GM18520 (cell line): ENCODE measurements around the gene SLC10A6.

Experiments
- ATAC-seq: cut with Tn5 transposase; IDR thresholded peaks from one replicate; pipeline ENCODE4 v1.9.1; 2021; ENCODE audit not compliant: unreplicated experiment

SLC10A6 gene

GRCh38 chr4:86791126-86791525 is 58.1 kb downstream of the SLC10A6 start:
- ATAC-seq: no peak

GRCh38 chr4:86788826-86789225 is 60.4 kb downstream of the SLC10A6 start:
- no peak for ATAC-seq

GRCh38 chr4:86778175-86778574 is 71.0 kb downstream of the SLC10A6 start:
- no peak for ATAC-seq

- ATAC-seq: no peak
Measured at GRCh38 chr4:86775061-86775460, 74.1 kb downstream of the SLC10A6 start.
